Measurements from ENCODE around the gene XIRP1.
A peak's percentile ranks its signal among the peaks of the same experiment; 100 is the strongest.

XIRP1 gene

GRCh38 chr3:39166932-39167532 is 25.4 kb downstream of the XIRP1 start:
- TF ChIP-seq CTCF (IDR thresholded peaks at IDR 0.05; ENCODE audit: control insufficient read depth, extremely low read depth, insufficient read depth): no peak
- no peak overlapping the region for H3K4me3 ChIP-seq (ENCODE audit: low read depth, low read length)
- peak; percentile 84 for DNase-seq (ENCODE audit: low read depth)

GRCh38 chr3:39166134-39166710 is 26.2 kb downstream of the XIRP1 start:
- TF ChIP-seq CTCF (IDR thresholded peaks at IDR 0.05; ENCODE audit: control insufficient read depth, extremely low read depth, insufficient read depth): no peak
- no peak for DNase-seq (ENCODE audit: low read depth)
- H3K4me3 ChIP-seq (ENCODE audit: low read depth, low read length): no peak overlapping the region

- no peak for DNase-seq (ENCODE audit: low read depth)
These were observed 26.9 kb downstream of the XIRP1 start for GRCh38 chr3:39165518-39165917.

GRCh38 chr3:39164414-39164813 is 28.0 kb downstream of the XIRP1 start:
- no peak for DNase-seq (ENCODE audit: low read depth)
- H3K4me3 ChIP-seq (ENCODE audit: low read depth, low read length): no peak overlapping the region
- no peak for TF ChIP-seq CTCF (IDR thresholded peaks at IDR 0.05; ENCODE audit: control insufficient read depth, extremely low read depth, insufficient read depth)

More at GRCh38 chr3:39165518-39165917, 26.9 kb downstream of the XIRP1 start:
- no peak overlapping the region for H3K4me3 ChIP-seq (ENCODE audit: low read depth, low read length)
- no peak for TF ChIP-seq CTCF (IDR thresholded peaks at IDR 0.05; ENCODE audit: control insufficient read depth, extremely low read depth, insufficient read depth)

GRCh38 chr3:39158148-39158715 is 34.2 kb downstream of the XIRP1 start:
- no peak for TF ChIP-seq CTCF (IDR thresholded peaks at IDR 0.05; ENCODE audit: control insufficient read depth, extremely low read depth, insufficient read depth)
- DNase-seq (ENCODE audit: low read depth): no peak

GRCh38 chr3:39157359-39157758 is 35.0 kb downstream of the XIRP1 start:
- H3K4me3 ChIP-seq (ENCODE audit: low read depth, low read length): no peak overlapping the region
- TF ChIP-seq CTCF (IDR thresholded peaks at IDR 0.05; ENCODE audit: control insufficient read depth, extremely low read depth, insufficient read depth): no peak
- no peak for DNase-seq (ENCODE audit: low read depth)

More at GRCh38 chr3:39158148-39158715, 34.2 kb downstream of the XIRP1 start:
- H3K4me3 ChIP-seq (ENCODE audit: low read depth, low read length): no peak overlapping the region
